ENCODE results near the gene NEGR1. TPM values are rescaled to one million over a fixed set of nuclear protein-coding genes. Genes with fewer than 3 reads are reported as not detected.

NEGR1 gene
- total RNA-seq, 1 donor from 2014 or later = 0.58 TPM

GRCh38 chr1:71809085-71809484 lies 473.3 kb downstream of the NEGR1 start:
- TF ChIP-seq CTCF (conservative IDR thresholded peaks at IDR 0.05) = no peak
- H3K27ac Mint-ChIP-seq (ENCODE audit: unreplicated experiment) = no peak overlapping the region
- no peak for DNase-seq (ENCODE audit: low read depth, low spot score)
- H3K27me3 Mint-ChIP-seq (ENCODE audit: low read depth) = no peaks in the 10 kb centered on the region
- H3K9me3 Mint-ChIP-seq = no peaks in the 10 kb centered on the region
- H3K4me3 Mint-ChIP-seq = no peak overlapping the region
- H3K4me1 Mint-ChIP-seq = no peaks in the 10 kb centered on the region
- no peaks in the 10 kb centered on the region for H3K36me3 Mint-ChIP-seq (ENCODE audit: low read depth)

GRCh38 chr1:71804140-71804539 lies 478.2 kb downstream of the NEGR1 start:
- H3K36me3 Mint-ChIP-seq (ENCODE audit: low read depth) = no peaks in the 10 kb centered on the region
- no peaks in the 10 kb centered on the region for H3K9me3 Mint-ChIP-seq
- H3K4me3 Mint-ChIP-seq = no peak overlapping the region
- no peak for DNase-seq (ENCODE audit: low read depth, low spot score)
- no peak overlapping the region for H3K27ac Mint-ChIP-seq (ENCODE audit: unreplicated experiment)
- no peaks in the 10 kb centered on the region for H3K4me1 Mint-ChIP-seq
- TF ChIP-seq CTCF (conservative IDR thresholded peaks at IDR 0.05) = no peak
- H3K27me3 Mint-ChIP-seq (ENCODE audit: low read depth) = no peaks in the 10 kb centered on the region

GRCh38 chr1:71796006-71796405 lies 486.3 kb downstream of the NEGR1 start:
- no peaks in the 10 kb centered on the region for H3K4me1 Mint-ChIP-seq
- H3K4me3 Mint-ChIP-seq = no peak overlapping the region
- H3K27me3 Mint-ChIP-seq (ENCODE audit: low read depth) = no peaks in the 10 kb centered on the region
- H3K27ac Mint-ChIP-seq (ENCODE audit: unreplicated experiment) = no peak overlapping the region
- H3K36me3 Mint-ChIP-seq (ENCODE audit: low read depth) = no peaks in the 10 kb centered on the region
- TF ChIP-seq CTCF (conservative IDR thresholded peaks at IDR 0.05) = no peak
- DNase-seq (ENCODE audit: low read depth, low spot score) = no peak
- H3K9me3 Mint-ChIP-seq = no peaks in the 10 kb centered on the region

GRCh38 chr1:71792264-71792663 lies 490.1 kb downstream of the NEGR1 start:
- H3K4me1 Mint-ChIP-seq = no peaks in the 10 kb centered on the region
- H3K9me3 Mint-ChIP-seq = no peaks in the 10 kb centered on the region
- H3K27me3 Mint-ChIP-seq (ENCODE audit: low read depth) = no peaks in the 10 kb centered on the region
- no peak for DNase-seq (ENCODE audit: low read depth, low spot score)
- H3K36me3 Mint-ChIP-seq (ENCODE audit: low read depth) = no peaks in the 10 kb centered on the region
- H3K27ac Mint-ChIP-seq (ENCODE audit: unreplicated experiment) = no peak overlapping the region
- H3K4me3 Mint-ChIP-seq = no peak overlapping the region
- no peak for TF ChIP-seq CTCF (conservative IDR thresholded peaks at IDR 0.05)

- no peaks in the 10 kb centered on the region for H3K36me3 Mint-ChIP-seq (ENCODE audit: low read depth)
- no peaks in the 10 kb centered on the region for H3K9me3 Mint-ChIP-seq
- H3K4me1 Mint-ChIP-seq = no peaks in the 10 kb centered on the region
- DNase-seq (ENCODE audit: low read depth, low spot score) = no peak
- no peak overlapping the region for H3K4me3 Mint-ChIP-seq
- no peak overlapping the region for H3K27ac Mint-ChIP-seq (ENCODE audit: unreplicated experiment)
- no peak for TF ChIP-seq CTCF (conservative IDR thresholded peaks at IDR 0.05)
- H3K27me3 Mint-ChIP-seq (ENCODE audit: low read depth) = no peaks in the 10 kb centered on the region
Measured at GRCh38 chr1:71788113-71788512, 494.2 kb downstream of the NEGR1 start.

GRCh38 chr1:71787699-71788098 lies 494.6 kb downstream of the NEGR1 start:
- Mint-ChIP-seq H3K27me3 (ENCODE audit: low read depth) (no peaks in the 10 kb centered on the region), H3K27ac (ENCODE audit: unreplicated experiment) (no peak overlapping the region), H3K4me1 (no peaks in the 10 kb centered on the region), H3K9me3 (no peaks in the 10 kb centered on the region), H3K36me3 (ENCODE audit: low read depth) (no peaks in the 10 kb centered on the region), H3K4me3 (no peak overlapping the region)
- TF ChIP-seq CTCF (conservative IDR thresholded peaks at IDR 0.05) = no peak
- no peak for DNase-seq (ENCODE audit: low read depth, low spot score)
